Activated CD8-positive, alpha-beta memory T cell treated with anti-CD3 and anti-CD28 coated beads, Interleukin-2, amount 50 U/mL, for 24 hours (primary cell): ENCODE data around the gene ZBTB7A.

Experiments
- DNase-seq: peaks from one replicate; pipeline ENCODE4 v3.0.0-alpha.2; 2020; ENCODE audit errors: extremely low read depth

Gene ZBTB7A

DNA sequence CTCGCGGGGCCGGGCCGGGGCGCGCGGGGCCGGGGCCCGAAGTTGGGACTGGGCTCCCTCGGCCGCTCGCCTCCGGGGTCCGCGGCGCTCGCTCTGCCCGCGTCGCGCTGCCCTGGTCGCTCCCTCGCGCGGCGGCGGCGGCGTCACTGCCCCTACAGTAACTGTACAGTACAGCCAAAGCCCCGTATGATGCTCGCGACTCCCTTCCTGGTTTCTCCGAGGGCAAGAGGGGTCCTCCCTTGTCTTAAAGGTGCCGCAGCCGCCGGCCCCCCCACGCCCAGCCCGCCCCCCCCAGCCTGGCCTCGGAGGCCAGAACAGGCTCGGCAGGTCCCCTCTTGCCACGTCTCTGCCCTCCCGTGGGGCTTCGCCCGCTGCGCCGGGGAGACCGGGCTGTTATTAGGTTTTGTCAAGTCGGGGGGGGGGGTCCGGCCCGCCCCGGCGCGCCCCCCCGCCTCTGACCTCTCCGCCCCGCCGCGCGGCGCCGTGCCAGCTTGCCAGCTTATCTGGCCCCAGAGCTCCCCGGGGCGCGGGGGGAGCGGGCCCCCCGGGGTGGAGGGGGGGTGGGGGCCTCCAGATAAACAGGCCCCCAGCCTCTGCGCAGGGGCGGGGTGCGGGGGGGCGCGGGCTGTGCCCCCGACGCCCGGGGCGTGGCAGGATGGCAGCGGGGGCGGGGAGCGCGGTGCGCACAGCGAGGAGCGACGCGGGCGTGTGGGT lies at the start of gene ZBTB7A:
TSS of gene ZBTB7A (minus strand) at position 218 of the 714 bp plus-strand sequence. CDS start 11,667 bp downstream, outside the sequence.
- no peak for DNase-seq

DNA sequence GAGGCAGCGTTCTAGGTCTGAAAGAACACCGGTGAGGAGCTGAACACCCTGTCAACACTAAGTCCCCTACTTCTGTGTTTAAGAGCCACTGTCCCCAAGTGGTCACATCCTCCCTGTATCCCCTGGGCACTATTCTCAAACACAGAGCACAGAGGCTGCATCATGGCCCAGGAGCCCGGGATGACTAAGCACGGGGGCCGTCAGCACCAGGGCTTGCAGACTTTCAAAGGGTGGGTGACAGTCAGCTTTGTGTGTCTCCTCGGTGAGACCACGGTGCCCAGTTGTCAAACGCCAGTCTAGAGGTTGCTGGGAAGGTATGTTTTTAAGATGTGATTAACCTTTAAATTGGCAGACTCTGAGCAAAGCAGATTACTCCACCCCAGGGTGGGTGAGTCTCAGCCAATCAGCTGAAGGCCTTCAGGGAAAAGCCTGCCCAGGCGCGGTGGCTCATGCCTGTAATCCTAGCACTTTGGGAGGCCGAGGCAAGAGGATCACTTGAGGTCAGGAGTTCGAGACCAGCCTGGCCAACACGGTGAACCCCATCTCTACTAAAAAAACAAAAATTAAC lies 49.2 kb upstream of the ZBTB7A start:
- DNase-seq, result no peak

DNA sequence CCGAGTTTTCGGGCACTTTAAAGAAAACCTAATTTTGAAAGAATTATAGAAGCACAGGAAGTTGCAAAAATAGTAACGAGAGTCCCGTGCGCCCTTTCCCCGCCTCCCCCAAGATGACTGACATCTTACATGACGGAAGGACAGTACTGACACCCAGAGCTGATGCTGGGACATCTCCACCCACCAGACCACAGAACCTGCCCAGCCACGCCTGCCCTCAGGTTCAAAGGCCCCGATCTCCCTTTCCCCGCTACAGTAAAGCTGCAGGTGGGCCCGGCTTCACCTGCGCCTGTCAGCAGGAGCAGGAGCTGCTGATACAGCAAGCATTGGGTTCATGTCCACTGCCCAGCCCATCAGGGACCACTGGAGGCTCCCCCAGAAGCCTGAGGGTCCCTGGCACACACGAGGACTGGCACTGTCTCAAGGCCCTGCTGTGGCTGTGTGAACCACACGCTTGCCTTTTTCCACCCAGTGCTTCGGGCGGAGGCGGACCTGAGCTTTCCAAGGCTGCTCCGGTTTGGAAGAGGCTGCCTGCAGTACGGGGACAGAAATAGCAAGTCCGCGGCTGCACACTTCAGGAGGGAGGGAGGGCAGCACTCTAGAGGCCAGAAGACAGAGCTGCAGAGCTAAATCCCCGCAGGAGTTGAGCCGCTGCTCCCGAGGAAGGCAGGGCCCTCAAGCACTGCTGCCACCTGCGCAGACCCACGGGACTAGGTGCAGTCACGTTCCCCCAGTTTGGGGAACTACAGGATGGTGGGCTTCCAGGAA lies 48.5 kb upstream of the ZBTB7A start:
- no peak for DNase-seq

DNA sequence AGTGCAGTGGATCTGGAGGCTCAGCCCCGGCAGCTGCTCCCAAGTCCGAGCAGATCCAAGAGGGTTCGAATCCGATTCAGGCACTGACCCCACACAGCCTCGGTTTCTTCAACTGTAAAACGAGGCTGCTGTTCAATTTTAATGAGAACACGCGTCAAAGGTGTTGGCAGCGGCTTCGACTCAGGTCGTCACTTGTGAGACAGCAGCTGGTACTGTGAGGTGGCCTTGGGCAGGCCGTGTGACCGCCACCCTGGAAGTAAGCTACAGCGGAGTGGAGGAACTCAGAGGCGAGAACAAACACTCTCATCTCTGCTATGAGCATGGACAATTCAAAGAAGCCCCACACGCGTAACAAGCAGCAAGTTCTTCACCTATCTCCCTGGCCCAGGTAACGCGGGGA lies 47.5 kb upstream of the ZBTB7A start:
- no peak for DNase-seq

DNA sequence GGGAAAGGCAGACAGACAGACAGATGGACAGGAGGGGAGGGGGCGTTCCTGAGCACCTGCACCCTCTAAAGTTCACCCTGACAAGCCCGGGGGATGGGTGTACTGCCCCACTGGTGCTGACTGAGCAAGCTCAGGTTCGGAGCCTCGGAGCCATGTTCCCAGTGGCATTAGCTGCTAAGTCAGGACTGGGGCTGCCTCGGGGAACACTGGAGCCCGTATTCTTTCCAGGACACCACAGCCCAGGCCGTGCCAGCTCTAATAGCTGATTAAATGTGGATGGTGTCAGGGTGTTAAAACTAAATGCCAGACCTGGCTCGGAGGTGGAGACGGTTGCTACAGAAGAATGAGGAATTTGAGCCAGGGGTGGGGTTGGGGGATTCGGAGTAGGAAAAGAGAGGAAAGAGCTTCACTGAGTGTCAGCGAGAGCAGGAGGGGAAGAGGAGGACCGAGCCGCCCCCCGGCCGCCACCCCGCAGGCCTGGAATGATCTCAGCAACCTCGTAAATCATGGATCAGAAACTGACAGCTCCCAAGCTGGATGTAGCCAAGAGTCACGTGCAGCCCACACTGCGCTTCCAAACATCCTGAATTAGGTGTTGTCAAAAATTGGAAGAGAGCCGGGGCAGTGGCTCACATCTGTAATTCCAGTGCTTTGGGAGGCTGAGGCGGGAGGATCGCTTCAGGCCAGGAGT lies 46.8 kb upstream of the ZBTB7A start:
- DNase-seq, result no peak

DNA sequence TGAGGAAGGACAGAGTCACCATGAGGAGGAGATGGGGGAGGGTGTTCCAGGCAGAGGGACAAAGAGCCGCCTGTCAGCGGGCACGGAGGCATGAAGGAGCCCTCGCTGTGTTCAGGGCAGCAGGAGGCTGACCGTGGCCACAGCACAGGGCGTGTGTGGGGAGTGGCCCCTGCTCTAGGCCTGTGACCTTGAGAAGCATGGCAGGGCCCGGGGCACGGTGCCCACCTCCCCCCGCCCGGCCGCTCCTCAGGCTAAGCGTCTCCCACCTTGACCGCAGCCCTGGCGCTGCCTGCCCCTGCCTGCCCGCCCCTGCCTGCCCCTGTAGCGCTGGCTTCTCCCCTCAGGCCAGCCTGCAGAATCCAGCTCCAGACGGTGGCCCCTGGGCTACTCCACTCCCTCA lies 45.7 kb upstream of the ZBTB7A start:
- DNase-seq, result no peak

DNA sequence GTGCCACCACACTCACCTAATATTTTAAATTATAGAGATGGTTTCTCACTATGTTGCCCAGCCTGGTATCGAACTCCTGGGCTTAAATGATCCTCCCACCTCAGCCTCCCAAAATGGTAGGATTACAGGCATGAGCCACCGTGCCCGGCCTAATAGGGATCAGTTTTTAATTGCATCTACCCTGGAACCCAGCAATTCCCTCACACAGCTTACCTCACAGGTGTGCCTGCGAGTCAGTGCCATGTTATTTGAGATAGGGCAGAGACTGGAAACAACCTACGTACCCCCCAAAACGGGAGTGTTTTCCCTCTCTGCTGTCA lies 42.9 kb upstream of the ZBTB7A start:
- DNase-seq, result no peak

DNA sequence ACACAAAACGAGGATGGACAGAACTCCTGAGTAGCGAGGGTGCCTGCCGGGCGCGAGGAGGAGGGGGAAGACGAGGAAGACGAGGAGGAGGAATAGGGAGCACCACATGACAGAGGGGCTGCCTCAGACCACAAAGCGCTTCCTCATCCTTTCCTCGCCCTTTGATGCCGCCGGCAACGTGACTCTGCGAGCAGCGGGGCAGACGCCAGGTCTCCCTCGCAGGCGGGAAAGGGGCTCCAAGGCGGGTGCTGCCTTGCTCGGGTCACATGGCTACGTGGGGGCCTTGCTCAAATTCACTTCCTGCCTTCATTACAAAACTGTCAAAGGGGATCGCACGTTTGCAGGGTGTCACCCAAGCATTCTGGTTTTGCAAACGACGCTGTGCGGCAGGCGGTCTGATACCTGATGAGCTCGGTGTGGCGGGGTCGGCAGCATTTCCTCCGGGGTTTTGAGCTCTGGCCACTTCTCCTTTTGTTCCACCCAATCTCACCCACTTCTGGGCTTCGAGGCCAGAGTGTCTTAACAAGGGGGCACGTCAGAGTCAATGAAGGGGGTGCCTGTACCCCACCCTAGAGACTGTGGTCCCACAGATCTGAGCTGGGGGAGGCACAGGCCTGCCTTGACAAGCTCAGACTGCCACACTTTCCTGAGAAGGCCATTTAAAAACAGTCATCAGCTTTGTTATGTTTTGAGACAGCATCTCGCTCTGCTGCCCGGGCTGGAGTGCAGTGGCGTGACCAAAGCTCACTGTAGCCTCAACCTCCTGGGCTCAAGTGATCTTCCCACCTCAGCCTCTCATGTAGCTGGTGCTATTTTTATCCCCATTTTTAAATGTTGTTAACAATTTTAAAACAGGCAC lies 42.3 kb upstream of the ZBTB7A start:
- DNase-seq, result no peak

DNA sequence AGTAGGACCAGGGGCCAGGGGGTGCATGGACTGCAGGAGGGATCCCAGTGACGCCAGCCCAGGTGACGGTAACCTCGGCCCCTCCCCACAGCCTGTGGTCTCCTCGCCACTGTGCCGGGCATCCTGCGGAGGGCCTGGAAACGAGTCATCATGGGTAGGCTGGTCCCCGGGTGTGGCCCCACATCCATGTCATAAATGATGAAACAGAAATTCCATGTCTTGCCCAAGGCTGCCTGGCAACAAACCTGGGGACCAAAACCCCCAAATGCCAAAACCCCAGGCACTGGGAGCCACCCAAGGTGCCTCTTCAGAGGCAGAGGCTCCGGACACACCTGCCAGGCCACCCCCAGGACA lies 36.4 kb upstream of the ZBTB7A start:
- no peak for DNase-seq

DNA sequence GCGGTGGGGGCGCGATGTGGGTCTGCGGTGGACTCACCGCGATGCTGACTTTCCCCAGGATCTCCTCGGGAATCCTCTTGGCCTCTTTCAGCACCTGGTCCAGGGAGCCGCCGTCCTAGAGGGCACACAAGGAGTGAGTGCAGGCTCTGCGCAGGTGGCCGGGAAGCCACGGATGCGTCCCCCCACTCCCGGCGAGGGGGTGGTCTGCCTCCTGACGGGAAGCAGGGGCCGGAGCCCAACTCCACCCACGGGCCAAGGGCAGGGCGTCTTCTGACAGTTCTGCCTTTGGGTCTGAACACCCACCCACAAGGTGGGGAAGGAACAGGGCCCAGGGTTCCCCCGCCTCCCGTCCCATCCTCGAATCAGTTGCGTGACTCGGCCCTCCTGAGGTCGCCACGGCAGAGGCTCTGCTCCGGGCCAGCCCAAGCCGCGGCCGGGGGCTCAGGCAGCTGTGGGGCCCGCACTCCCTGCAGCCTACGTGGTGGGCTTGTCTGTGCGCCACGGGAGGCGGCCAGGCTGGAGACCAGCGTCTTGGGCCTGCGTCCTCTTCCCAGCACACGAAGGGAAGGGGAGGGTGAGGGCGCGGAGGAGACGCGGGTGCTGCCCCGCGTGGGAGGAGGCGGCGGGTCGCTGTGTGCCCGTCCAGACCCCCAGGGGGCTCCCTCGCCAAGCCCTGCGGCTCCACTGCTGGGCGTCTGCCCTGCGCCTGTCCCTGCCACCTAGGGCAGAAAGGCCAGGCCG lies 35.8 kb upstream of the ZBTB7A start:
- DNase-seq, result no peak

DNA sequence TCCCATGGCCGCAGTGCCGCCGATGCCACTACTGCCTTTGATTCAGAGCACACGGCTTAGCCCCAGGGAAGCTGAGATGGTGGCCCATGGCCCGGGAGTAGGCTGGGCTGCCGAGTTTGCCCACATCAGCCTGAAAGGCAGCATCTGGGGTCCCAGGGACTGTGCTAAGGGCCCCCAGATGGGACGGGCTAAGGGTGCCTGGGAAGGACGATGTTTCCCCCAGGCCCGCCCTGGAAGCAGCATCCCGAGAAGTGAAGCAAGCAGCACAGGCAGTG lies 34.7 kb upstream of the ZBTB7A start:
- no peak for DNase-seq

DNA sequence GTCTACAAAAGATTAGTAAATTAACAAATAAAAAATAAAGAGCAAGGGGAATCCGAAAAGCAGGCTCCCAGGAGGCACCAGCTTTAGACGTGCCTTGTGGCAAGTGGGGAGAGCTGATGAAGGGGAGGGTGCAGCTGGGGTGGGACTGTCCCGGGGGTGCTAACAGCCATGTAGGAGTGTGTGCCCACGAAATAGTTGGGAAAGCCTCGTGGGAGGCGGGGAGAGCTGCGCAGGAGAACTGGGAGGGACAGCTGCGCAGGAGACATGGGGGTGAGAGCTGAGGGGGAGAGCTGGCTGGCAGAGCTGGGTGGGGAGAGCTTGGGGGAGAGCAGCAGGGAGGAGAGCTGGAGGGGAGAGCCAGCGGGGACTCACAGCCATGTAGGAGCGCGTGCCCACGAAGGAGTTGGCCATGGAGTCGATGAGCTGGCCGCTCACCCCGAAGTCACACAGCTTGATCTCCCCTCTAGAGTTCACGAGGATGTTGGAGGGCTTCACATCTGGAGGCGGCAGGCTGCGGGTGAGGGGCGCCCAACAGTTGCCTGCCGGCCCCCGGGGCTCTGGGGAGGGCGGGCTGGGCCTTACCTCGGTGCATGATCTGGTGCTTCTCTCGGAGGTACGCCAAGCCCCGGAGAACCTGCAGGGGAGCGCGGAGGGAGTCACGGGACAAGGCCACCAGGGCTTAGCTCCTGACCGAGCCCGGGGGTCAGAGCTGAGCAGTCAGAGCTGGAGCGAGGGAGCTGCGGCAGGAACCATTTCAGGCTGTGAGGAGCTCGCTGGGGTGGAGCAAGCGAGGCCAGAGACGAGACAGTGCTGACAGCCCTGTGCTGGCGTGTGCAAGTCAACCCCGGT lies 34.2 kb upstream of the ZBTB7A start:
- DNase-seq, result no peak

DNA sequence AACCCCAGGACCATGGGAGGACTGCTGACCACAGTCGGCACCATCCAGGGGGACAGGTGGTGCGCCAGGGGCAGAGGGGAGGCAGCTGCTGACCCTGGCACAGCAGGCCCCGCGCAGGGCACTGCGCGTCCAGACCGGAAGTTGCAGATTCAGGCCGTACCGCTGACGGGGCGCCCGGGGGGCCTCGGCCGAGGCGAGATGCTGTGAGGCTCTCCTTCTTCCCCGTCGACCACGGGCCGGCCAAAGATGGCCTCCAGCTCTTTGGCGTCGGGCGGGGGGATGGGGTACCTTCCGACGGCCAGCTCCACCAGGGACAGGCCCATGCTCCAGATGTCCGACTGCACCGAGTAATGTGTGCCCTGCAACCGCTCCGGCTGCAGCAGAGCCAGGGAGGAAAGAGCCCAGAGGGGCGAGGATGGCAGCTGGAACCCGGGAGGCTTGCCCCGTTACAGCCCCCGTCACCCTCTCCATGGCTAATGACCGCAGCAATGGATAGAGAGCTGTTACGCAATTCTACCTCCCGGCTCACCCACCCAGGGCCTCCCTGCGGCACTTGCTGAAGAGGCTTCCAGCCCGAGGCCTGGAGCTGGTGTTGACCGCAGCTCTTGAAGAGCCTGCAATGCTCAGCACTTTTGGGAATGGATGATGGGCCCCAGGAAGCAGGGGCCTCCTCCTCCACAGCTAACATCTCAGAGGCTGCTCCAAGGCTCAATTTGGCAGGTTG lies 32.5 kb upstream of the ZBTB7A start:
- no peak for DNase-seq

DNA sequence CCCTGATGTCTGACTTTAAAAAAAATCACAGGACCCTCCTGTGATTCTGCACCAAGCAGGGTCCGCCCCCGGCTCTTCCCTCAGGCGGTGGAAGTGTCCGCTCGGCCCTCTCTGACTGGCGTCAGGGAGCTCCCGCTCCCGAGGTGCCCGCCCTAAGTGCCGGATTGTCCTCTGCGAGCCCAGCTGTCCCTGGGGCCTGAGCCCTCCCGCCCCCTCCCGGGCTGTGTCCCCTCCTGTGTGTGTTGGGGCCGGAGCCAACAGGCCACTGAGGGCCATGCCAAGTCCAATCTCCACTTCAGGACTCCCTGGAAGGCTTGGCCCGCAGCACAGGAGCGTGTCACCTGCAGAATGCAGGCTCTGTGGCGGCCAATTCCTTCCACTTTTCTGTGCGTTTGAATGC lies 31.8 kb upstream of the ZBTB7A start:
- no peak for DNase-seq

DNA sequence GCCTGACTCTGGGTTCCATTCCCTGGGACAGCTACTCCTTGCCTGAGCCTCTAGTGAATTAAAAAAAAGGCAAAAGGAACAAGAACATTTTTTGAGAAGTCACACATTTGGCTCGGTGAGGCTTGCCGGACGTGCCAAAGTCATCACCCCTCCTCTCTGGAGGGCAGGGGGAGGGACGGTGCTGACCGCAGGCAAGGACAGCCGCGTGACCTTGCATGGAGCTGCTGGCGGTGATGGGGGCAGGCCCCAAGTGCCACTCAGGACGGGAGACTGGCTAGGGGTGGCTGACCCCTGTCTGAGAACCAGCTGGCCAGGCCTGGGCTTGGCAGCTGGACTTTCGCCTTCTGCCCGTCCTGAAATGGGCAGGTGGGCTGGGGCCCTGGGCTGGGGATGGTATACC lies 30.8 kb upstream of the ZBTB7A start:
- DNase-seq, result no peak

DNA sequence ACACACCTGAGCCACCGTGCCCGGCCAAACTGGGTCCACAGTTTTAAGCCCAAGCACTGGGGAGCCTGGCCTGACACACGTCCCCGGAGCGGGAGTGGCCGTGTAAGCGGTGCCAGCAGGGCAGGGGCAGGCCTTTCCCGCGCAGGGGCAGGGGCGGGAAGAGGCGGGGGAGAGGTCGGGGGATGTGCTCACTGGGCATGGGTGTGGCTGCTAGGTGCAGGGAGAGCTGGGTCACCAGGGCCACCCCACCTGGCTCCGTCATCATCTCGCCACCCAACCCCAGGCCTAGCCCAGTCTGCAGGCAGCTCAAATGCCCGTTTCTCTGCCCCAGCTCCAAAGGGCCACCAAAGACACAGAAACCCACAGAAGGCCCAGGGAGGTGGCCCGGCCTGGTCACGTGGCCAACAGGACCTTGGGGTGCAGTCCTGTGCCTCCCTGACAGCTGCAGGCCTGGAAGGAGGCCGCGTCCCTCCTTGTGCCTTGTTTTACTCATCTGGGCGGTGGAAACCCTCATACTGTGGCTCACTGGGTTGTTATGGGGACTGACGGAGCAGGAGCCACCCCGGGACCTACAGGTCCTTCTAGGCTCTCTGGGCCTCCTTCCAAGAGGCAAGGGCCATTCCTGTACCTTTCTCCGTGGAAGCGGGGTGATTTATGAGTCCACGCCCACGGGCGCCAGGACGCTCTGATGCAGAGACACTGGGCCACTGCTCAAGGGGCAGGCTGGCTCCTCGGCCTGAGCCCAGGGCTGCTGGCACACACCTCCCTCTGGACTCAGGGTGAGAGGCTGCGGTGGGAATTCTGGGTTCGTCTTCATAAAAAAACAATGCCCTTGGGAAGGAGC lies 29.6 kb upstream of the ZBTB7A start:
- no peak for DNase-seq

DNA sequence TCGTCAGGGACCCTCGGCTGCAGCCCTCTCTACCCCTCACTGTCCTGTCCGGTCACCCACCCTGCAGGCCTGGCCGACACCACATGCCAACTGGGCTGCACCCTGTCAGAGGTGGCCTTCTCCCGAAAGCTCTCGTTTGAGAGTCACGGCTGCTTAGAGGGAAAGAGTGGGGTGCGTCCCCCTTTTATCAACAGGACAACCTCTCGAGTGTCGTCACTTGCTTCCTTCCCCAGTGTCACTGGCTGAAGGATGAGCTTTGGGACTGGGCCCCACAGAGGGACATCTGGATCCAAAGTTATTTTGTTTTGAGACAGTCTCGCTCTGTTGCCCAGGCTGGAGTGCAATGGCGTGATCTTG lies 28.8 kb upstream of the ZBTB7A start:
- DNase-seq, result no peak

DNA sequence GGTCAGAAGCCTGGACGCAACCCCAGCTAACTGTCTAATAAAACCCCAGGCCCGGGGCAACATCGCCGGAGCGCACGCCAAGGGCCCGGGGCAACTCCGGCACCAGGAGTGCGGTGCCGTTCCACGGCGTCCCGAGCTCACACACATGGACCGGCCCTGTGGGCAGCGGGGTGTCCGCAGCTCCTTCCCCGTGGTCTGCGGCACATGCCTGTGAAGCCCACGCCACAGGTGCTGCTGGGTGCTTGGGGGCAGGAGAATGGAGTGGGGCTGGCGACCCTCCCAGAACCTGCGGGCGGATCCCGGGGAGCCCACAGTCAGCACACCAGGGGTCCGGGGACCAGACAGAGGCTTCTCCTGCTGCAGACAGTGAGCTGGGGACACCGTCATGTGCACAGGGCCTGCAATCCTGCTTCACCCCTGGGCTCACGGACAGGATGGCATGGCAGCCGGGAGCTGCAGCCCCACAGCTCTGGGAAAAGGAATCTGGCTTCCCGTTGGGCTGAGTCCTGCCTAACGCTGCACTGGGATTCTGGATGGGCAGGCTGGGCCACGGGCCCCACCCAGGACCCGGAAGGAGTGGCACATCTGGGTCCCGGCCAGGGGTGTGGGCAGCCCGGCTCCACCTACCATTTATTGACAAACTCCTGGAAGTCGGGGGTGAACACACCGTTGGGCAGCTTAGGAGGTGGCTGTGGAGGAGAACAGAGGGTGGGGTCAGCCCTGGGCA lies 28.2 kb upstream of the ZBTB7A start:
- no peak for DNase-seq
